GM23338 (cell line): ENCODE data around the gene DPPA4. TPM values are rescaled to one million over a fixed set of nuclear protein-coding genes. Genes with fewer than 3 reads are reported as not detected.
A peak's percentile ranks its signal among the peaks of the same experiment; 100 is the strongest.

ENCODE experiments used
- ATAC-seq: fragments of 200-7000 bp; cut with Tn5 transposase; 3 replicates; pipeline ENCODE4 v1.9.1; 2020
- DNase-seq: peaks from one replicate; pipeline ENCODE4 v3.0.0-alpha.2; 2015; ENCODE audit warnings: low spot score
- H2AFZ ChIP-seq: fragments of 200-600 bp; sonication (generic); 2 replicates; pipeline ENCODE4 v1.8.0; 2016; ENCODE audit warnings: antibody characterized with exemption, mild to moderate bottlenecking, moderate library complexity
- H3F3A ChIP-seq: fragments of 200-600 bp; sonication (generic); replicated peaks from 2 replicates; pipeline ENCODE4 v1.8.0; 2017; ENCODE audit warnings: antibody characterized with exemption, mixed run types, low read depth
- H3K27ac ChIP-seq: fragments of 200-600 bp; sonication (generic); 2 replicates; pipeline ENCODE4 v1.6.1; 2016; ENCODE audit warnings: low read depth
- H3K27me3 ChIP-seq: fragments of 200-600 bp; sonication (generic); 2 replicates; pipeline ENCODE4 v1.8.0; 2016; ENCODE audit warnings: mild to moderate bottlenecking, mixed run types, moderate library complexity; ENCODE audit not compliant: insufficient read depth
- H3K36me3 ChIP-seq: fragments of 200-600 bp; sonication (generic); 2 replicates; pipeline ENCODE4 v1.8.0; 2016; ENCODE audit warnings: mild to moderate bottlenecking; ENCODE audit not compliant: insufficient read depth
- H3K4me1 ChIP-seq: fragments of 200-600 bp; sonication (generic); 2 replicates; pipeline ENCODE4 v1.8.0; 2016; ENCODE audit warnings: mild to moderate bottlenecking, moderate library complexity; ENCODE audit not compliant: insufficient read depth
- H3K4me2 ChIP-seq: fragments of 200-600 bp; sonication (generic); 2 replicates; pipeline ENCODE4 v1.7.1; 2017; ENCODE audit warnings: mixed run types
- H3K4me3 ChIP-seq: fragments of 200-600 bp; sonication (generic); 2 replicates; pipeline ENCODE4 v1.6.1; 2016; ENCODE audit warnings: mixed run types
- H3K79me2 ChIP-seq: fragments of 200-600 bp; sonication (generic); replicated peaks from 2 replicates; pipeline ENCODE4 v1.8.0; 2017; ENCODE audit warnings: mild to moderate bottlenecking; ENCODE audit not compliant: insufficient read depth
- H3K9me2 ChIP-seq: fragments of 200-600 bp; sonication (generic); 2 replicates; pipeline ENCODE4 v1.8.0; 2017; ENCODE audit not compliant: insufficient read depth
- H4K20me1 ChIP-seq: fragments of 200-600 bp; sonication (generic); replicated peaks from 2 replicates; pipeline ENCODE4 v1.8.0; 2017; ENCODE audit warnings: mild to moderate bottlenecking; ENCODE audit not compliant: insufficient read depth
- H3K27ac Mint-ChIP-seq: 2 replicates; pipeline ENCODE4 v1.8.0; 2020; ENCODE audit warnings: inconsistent platforms, mild to moderate bottlenecking, moderate library complexity, mixed read lengths
- H3K27me3 Mint-ChIP-seq: 3 replicates; pipeline ENCODE4 v1.8.0; 2022; ENCODE audit warnings: low read depth, mild to moderate bottlenecking, moderate library complexity, mixed read lengths, inconsistent platforms; ENCODE audit not compliant: insufficient read depth, poor library complexity
- H3K36me3 Mint-ChIP-seq: 3 replicates; pipeline ENCODE4 v1.8.0; 2021; ENCODE audit warnings: low read depth, mild to moderate bottlenecking, inconsistent platforms, moderate library complexity, mixed read lengths
- H3K4me1 Mint-ChIP-seq: 3 replicates; pipeline ENCODE4 v1.8.0; 2020; ENCODE audit warnings: mild to moderate bottlenecking, inconsistent platforms, mixed read lengths
- H3K4me3 Mint-ChIP-seq: 3 replicates; pipeline ENCODE4 v1.8.0; 2021; ENCODE audit warnings: moderate library complexity, mild to moderate bottlenecking, inconsistent platforms, mixed read lengths
- H3K9me3 Mint-ChIP-seq: 3 replicates; pipeline ENCODE4 v1.8.0; 2020; ENCODE audit warnings: moderate library complexity, mild to moderate bottlenecking, inconsistent platforms, mixed read lengths
- EZH2 ChIP-seq: fragments of 200-600 bp; sonication (generic); IDR thresholded peaks from one replicate; pipeline ENCODE4 v1.8.0; 2017; ENCODE audit warnings: antibody characterized with exemption, mild to moderate bottlenecking, low read depth; ENCODE audit not compliant: unreplicated experiment
- EZH2phosphoT487 ChIP-seq: fragments of 200-600 bp; sonication (generic); IDR thresholded peaks from one replicate; pipeline ENCODE4 v1.8.1; 2018; ENCODE audit warnings: antibody characterized with exemption; ENCODE audit not compliant: unreplicated experiment
- JUNB ChIP-seq: IDR thresholded peaks from one replicate; pipeline ENCODE4 v1.6.1; 2016; ENCODE audit warnings: antibody characterized with exemption; ENCODE audit not compliant: unreplicated experiment
- POLR2AphosphoS5 ChIP-seq: IDR thresholded peaks from 2 replicates; pipeline ENCODE4 v1.6.1; 2016; ENCODE audit warnings: antibody characterized with exemption, low read depth
- STAT1 ChIP-seq: IDR thresholded peaks from one replicate; pipeline ENCODE4 v1.6.1; 2016; ENCODE audit warnings: antibody characterized with exemption; ENCODE audit not compliant: unreplicated experiment
- ZNF114 ChIP-seq: fragments of 250-450 bp; sonication (Bioruptor Pico); IDR thresholded peaks from 2 replicates; pipeline ENCODE4 v1.5.0; 2020; ENCODE audit warnings: mild to moderate bottlenecking, moderate library complexity
- polyA plus RNA-seq: library from polyadenylated mRNA; unstranded; fragments of >200 nt; fragmentation: Nextera tagmentation; extraction: Ambion mirVana; gene quantifications from 2 replicates; pipeline ENCODE4 v1.2.1, GENCODE V29; 2016
- total RNA-seq: library from RNA; depleted of rRNA; stranded (reverse); fragments of >200 nt; shearing (Covaris generic); gene quantifications from 2 replicates; pipeline ENCODE4 v1.2.3, GENCODE V29; 2014
- TF ChIP-seq, protein P1 (sequence below): fragments of 250-450 bp; sonication (Bioruptor Pico); IDR thresholded peaks from 2 replicates; pipeline ENCODE4 v1.5.0; 2020; ENCODE audit warnings: mild to moderate bottlenecking, moderate library complexity
- TF ChIP-seq, protein P2 (sequence below): IDR thresholded peaks from one replicate; pipeline ENCODE4 v1.6.1; 2018; ENCODE audit warnings: antibody characterized with exemption; ENCODE audit not compliant: unreplicated experiment

DPPA4 gene
- total and polyA plus RNA-seq, 2 experiments from 2014 or later, result 546 to 878 TPM

DNA sequence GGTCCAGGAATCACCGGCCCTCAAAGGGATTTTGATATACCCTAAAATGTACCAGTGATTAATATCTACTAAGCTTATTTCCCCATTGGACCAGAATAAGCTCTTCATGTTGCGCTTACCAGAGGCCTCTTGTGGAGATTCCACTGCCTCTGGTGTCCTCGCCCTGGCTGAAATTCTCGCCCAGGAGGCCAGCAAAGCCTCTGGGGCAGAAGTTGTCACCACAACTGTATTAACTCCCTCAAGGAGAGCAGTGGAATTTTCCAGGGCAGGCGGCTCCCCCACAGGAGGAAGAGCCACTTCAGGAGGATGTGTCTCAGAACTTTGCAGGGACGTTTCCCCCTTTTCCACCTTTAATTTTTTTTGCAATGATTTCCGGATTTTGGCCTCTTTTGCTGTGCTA is 6.9 kb downstream of the DPPA4 start:
- Mint-ChIP-seq H3K9me3 (peaks cover 10% of the 10 kb centered on the region; the same call in 2 of the 3 replicates), H3K27me3 (peaks cover 54% of the 10 kb centered on the region), H3K4me3 (peak overlapping the region; percentile 98), H3K36me3 (peaks cover 100% of the 10 kb centered on the region), H3K4me1 (peaks cover 64% of the 10 kb centered on the region), H3K27ac (no peak overlapping the region)
- Histone ChIP-seq H3K79me2 (peaks cover 82% of the 10 kb centered on the region), H3K9me2 (no peaks in the 10 kb centered on the region), H3K36me3 (peaks cover 90% of the 10 kb centered on the region), H4K20me1 (peaks cover 80% of the 10 kb centered on the region), H3F3A (peaks cover 75% of the 10 kb centered on the region), H3K4me3 (peak overlapping the region; percentile 96), H3K4me1 (peaks cover 64% of the 10 kb centered on the region), H3K4me2 (peak overlapping the region; percentile 88), H3K27me3 (no peaks in the 10 kb centered on the region), H2AFZ (no peak overlapping the region), H3K27ac (peak overlapping the region; percentile 74)
- TF ChIP-seq, protein P1, sequence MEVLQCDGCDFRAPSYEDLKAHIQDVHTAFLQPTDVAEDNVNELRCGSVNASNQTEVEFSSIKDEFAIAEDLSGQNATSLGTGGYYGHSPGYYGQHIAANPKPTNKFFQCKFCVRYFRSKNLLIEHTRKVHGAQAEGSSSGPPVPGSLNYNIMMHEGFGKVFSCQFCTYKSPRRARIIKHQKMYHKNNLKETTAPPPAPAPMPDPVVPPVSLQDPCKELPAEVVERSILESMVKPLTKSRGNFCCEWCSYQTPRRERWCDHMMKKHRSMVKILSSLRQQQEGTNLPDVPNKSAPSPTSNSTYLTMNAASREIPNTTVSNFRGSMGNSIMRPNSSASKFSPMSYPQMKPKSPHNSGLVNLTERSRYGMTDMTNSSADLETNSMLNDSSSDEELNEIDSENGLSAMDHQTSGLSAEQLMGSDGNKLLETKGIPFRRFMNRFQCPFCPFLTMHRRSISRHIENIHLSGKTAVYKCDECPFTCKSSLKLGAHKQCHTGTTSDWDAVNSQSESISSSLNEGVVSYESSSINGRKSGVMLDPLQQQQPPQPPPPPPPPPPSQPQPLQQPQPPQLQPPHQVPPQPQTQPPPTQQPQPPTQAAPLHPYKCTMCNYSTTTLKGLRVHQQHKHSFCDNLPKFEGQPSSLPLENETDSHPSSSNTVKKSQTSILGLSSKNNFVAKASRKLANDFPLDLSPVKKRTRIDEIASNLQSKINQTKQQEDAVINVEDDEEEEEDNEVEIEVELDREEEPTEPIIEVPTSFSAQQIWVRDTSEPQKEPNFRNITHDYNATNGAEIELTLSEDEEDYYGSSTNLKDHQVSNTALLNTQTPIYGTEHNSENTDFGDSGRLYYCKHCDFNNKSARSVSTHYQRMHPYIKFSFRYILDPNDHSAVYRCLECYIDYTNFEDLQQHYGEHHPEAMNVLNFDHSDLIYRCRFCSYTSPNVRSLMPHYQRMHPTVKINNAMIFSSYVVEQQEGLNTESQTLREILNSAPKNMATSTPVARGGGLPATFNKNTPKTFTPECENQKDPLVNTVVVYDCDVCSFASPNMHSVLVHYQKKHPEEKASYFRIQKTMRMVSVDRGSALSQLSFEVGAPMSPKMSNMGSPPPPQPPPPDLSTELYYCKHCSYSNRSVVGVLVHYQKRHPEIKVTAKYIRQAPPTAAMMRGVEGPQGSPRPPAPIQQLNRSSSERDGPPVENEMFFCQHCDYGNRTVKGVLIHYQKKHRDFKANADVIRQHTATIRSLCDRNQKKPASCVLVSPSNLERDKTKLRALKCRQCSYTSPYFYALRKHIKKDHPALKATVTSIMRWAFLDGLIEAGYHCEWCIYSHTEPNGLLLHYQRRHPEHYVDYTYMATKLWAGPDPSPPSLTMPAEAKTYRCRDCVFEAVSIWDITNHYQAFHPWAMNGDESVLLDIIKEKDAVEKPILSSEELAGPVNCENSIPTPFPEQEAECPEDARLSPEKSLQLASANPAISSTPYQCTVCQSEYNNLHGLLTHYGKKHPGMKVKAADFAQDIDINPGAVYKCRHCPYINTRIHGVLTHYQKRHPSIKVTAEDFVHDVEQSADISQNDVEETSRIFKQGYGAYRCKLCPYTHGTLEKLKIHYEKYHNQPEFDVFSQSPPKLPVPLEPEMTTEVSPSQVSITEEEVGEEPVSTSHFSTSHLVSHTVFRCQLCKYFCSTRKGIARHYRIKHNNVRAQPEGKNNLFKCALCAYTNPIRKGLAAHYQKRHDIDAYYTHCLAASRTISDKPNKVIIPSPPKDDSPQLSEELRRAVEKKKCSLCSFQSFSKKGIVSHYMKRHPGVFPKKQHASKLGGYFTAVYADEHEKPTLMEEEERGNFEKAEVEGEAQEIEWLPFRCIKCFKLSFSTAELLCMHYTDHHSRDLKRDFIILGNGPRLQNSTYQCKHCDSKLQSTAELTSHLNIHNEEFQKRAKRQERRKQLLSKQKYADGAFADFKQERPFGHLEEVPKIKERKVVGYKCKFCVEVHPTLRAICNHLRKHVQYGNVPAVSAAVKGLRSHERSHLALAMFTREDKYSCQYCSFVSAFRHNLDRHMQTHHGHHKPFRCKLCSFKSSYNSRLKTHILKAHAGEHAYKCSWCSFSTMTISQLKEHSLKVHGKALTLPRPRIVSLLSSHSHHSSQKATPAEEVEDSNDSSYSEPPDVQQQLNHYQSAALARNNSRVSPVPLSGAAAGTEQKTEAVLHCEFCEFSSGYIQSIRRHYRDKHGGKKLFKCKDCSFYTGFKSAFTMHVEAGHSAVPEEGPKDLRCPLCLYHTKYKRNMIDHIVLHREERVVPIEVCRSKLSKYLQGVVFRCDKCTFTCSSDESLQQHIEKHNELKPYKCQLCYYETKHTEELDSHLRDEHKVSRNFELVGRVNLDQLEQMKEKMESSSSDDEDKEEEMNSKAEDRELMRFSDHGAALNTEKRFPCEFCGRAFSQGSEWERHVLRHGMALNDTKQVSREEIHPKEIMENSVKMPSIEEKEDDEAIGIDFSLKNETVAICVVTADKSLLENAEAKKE (CRISPR knock-in tag), result no peak
- TF ChIP-seq POLR2AphosphoS5, result peak; percentile 23; the same call in 1 of the 2 replicates
- no peak for DNase-seq
- ATAC-seq, result no peak

DNA sequence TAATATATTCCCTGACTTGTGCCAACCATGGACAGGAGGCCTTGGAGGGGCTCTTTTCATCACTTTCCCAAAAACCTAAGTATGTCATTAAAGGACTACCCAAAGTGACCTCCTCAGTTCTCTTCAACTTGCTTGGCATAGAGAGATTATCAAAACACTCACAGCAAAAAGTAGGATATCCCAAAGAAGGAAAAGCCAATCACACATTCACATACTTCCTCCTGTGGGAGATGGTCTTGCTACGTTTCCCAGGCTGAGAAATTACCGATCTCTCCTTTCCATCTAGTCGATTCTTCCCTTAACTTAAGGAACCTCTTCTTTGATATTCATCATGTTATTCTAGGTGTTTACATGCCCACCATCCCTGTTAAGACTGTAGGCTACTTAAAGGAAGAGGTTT is 9.1 kb downstream of the DPPA4 start:
- Histone ChIP-seq H4K20me1 (peaks cover 59% of the 10 kb centered on the region), H2AFZ (no peak overlapping the region), H3K9me2 (no peaks in the 10 kb centered on the region), H3K4me3 (peak overlapping the region; percentile 4; the same call in 1 of the 2 replicates), H3K4me1 (peaks cover 54% of the 10 kb centered on the region), H3K79me2 (peaks cover 60% of the 10 kb centered on the region), H3K4me2 (peak overlapping the region; percentile 18; the same call in 1 of the 2 replicates), H3K36me3 (peaks cover 69% of the 10 kb centered on the region), H3K27ac (peak overlapping the region; percentile 74; the same call in 1 of the 2 replicates), H3K27me3 (no peaks in the 10 kb centered on the region), H3F3A (peaks cover 63% of the 10 kb centered on the region)
- Mint-ChIP-seq H3K27ac (peak overlapping the region; percentile 10; the same call in 1 of the 2 replicates), H3K4me3 (no peak overlapping the region; the same call in 2 of the 3 replicates), H3K36me3 (peaks cover 85% of the 10 kb centered on the region), H3K4me1 (peaks cover 61% of the 10 kb centered on the region), H3K27me3 (peaks cover 51% of the 10 kb centered on the region), H3K9me3 (peaks cover 13% of the 10 kb centered on the region; the same call in 2 of the 3 replicates)
- ATAC-seq (no peak), DNase-seq (no peak)
- TF ChIP-seq EZH2phosphoT487 (no peak), JUNB (no peak), ZNF114 (CRISPR knock-in tag) (no peak), STAT1 (no peak), EZH2 (no peak)
- TF ChIP-seq, protein P2, sequence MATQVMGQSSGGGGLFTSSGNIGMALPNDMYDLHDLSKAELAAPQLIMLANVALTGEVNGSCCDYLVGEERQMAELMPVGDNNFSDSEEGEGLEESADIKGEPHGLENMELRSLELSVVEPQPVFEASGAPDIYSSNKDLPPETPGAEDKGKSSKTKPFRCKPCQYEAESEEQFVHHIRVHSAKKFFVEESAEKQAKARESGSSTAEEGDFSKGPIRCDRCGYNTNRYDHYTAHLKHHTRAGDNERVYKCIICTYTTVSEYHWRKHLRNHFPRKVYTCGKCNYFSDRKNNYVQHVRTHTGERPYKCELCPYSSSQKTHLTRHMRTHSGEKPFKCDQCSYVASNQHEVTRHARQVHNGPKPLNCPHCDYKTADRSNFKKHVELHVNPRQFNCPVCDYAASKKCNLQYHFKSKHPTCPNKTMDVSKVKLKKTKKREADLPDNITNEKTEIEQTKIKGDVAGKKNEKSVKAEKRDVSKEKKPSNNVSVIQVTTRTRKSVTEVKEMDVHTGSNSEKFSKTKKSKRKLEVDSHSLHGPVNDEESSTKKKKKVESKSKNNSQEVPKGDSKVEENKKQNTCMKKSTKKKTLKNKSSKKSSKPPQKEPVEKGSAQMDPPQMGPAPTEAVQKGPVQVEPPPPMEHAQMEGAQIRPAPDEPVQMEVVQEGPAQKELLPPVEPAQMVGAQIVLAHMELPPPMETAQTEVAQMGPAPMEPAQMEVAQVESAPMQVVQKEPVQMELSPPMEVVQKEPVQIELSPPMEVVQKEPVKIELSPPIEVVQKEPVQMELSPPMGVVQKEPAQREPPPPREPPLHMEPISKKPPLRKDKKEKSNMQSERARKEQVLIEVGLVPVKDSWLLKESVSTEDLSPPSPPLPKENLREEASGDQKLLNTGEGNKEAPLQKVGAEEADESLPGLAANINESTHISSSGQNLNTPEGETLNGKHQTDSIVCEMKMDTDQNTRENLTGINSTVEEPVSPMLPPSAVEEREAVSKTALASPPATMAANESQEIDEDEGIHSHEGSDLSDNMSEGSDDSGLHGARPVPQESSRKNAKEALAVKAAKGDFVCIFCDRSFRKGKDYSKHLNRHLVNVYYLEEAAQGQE, result no peak
